Neural cell (in vitro differentiated cells): ENCODE results near the gene FA2H. TPM values are rescaled to one million over a fixed set of nuclear protein-coding genes. Genes with fewer than 3 reads are reported as not detected.

Source experiments
- H2AFZ ChIP-seq: fragments of 200-600, 300-800 bp; sonication (generic), shearing (Covaris generic); 2 replicates; pipeline ENCODE4 v1.6.0; 2014; ENCODE audit warnings: low read depth, mild to moderate bottlenecking, antibody characterized with exemption, low read length, moderate library complexity
- H3F3A ChIP-seq: fragments of 200-600 bp; shearing (Covaris generic); 2 replicates; pipeline ENCODE4 v1.6.1; 2016; ENCODE audit warnings: mild to moderate bottlenecking, moderate library complexity, mixed read lengths, antibody characterized with exemption, low read length; ENCODE audit not compliant: insufficient read depth, poor library complexity, severe bottlenecking
- H3K27ac ChIP-seq: fragments of 200-600, 300-800 bp; sonication (generic), shearing (Covaris generic); 2 replicates; pipeline ENCODE4 v1.5.1; 2014; ENCODE audit warnings: mild to moderate bottlenecking, low read length, moderate library complexity
- H3K27me3 ChIP-seq: fragments of 300-800, 200-600 bp; sonication (generic), shearing (Covaris generic); 2 replicates; pipeline ENCODE4 v1.6.0; 2014; ENCODE audit warnings: mild to moderate bottlenecking, low read depth, low read length, moderate library complexity; ENCODE audit not compliant: insufficient read depth
- H3K36me3 ChIP-seq: fragments of 300-800, 200-600 bp; sonication (generic), shearing (Covaris generic); 2 replicates; pipeline ENCODE4 v1.5.1; 2014; ENCODE audit warnings: mild to moderate bottlenecking, antibody characterized with exemption, low read length, moderate library complexity; ENCODE audit not compliant: insufficient read depth
- H3K4me2 ChIP-seq: fragments of 300-800, 200-600 bp; sonication (generic), shearing (Covaris generic); 2 replicates; pipeline ENCODE4 v1.6.0; 2014; ENCODE audit warnings: mild to moderate bottlenecking, low read length
- H3K4me3 ChIP-seq: fragments of 300-800, 200-600 bp; sonication (generic), shearing (Covaris generic); 2 replicates; pipeline ENCODE4 v1.5.1; 2014; ENCODE audit warnings: mild to moderate bottlenecking, low read length, moderate library complexity
- H3K79me2 ChIP-seq: fragments of 200-600 bp; shearing (Covaris generic); replicated peaks from 2 replicates; pipeline ENCODE4 v1.6.0; 2014; ENCODE audit warnings: mild to moderate bottlenecking, low read length, moderate library complexity; ENCODE audit not compliant: insufficient read depth
- H3K9ac ChIP-seq: fragments of 300-800, 200-600 bp; sonication (generic), shearing (Covaris generic); 2 replicates; pipeline ENCODE4 v1.6.1; 2016; ENCODE audit warnings: mild to moderate bottlenecking, low read length, mixed read lengths
- H3K9me2 ChIP-seq: fragments of 200-600 bp; shearing (Covaris generic); 2 replicates; pipeline ENCODE4 v1.6.1; 2016; ENCODE audit warnings: mild to moderate bottlenecking, low read length, mixed read lengths; ENCODE audit not compliant: insufficient read depth
- H3K9me3 ChIP-seq: fragments of 200-600, 300-800 bp; sonication (generic), shearing (Covaris generic); 2 replicates; pipeline ENCODE4 v1.6.1; 2016; ENCODE audit warnings: mild to moderate bottlenecking, mixed run types, low read length, moderate library complexity, mixed read lengths
- H4K20me1 ChIP-seq: fragments of 200-600 bp; shearing (Covaris generic); 2 replicates; pipeline ENCODE4 v1.6.1; 2016; ENCODE audit warnings: mild to moderate bottlenecking, mixed run types; ENCODE audit not compliant: insufficient read depth
- CTCF ChIP-seq: fragments of 450-650 bp; IDR thresholded peaks from 2 replicates; pipeline ENCODE4 v1.5.1; 2014; ENCODE audit warnings: antibody characterized with exemption, mild to moderate bottlenecking, moderate library complexity; ENCODE audit not compliant: poor library complexity, severe bottlenecking
- EP300 ChIP-seq: fragments of 450-650 bp; conservative IDR thresholded peaks from 2 replicates; pipeline ENCODE4 v1.6.1; 2014; ENCODE audit warnings: antibody characterized with exemption, mild to moderate bottlenecking, moderate library complexity; ENCODE audit not compliant: poor library complexity, severe bottlenecking
- EZH2 ChIP-seq: fragments of 200-600, 300-800 bp; shearing (Covaris generic), sonication (generic); IDR thresholded peaks from 2 replicates; pipeline ENCODE4 v1.6.1; 2014; ENCODE audit warnings: antibody characterized with exemption, low read length, borderline replicate concordance, mild to moderate bottlenecking; ENCODE audit not compliant: insufficient read depth, poor library complexity, severe bottlenecking
- MXI1 ChIP-seq: fragments of 450-650 bp; conservative IDR thresholded peaks from 2 replicates; pipeline ENCODE4 v1.6.1; 2014; ENCODE audit warnings: antibody characterized with exemption, mild to moderate bottlenecking; ENCODE audit not compliant: poor library complexity, severe bottlenecking
- POLR2AphosphoS5 ChIP-seq: IDR thresholded peaks from 2 replicates; pipeline ENCODE4 v1.6.1; 2012
- RAD21 ChIP-seq: fragments of 450-650 bp; conservative IDR thresholded peaks from 2 replicates; pipeline ENCODE4 v1.6.1; 2014; ENCODE audit warnings: antibody characterized with exemption, mild to moderate bottlenecking, moderate library complexity
- REST ChIP-seq: IDR thresholded peaks from 2 replicates; pipeline ENCODE4 v1.6.1; 2012; ENCODE audit warnings: borderline replicate concordance
- SMC3 ChIP-seq: fragments of 450-650 bp; conservative IDR thresholded peaks from 2 replicates; pipeline ENCODE4 v1.6.1; 2014; ENCODE audit warnings: antibody characterized with exemption, mild to moderate bottlenecking, moderate library complexity; ENCODE audit not compliant: poor library complexity
- TAF1 ChIP-seq: IDR thresholded peaks from 2 replicates; pipeline ENCODE4 v1.6.1; 2012; ENCODE audit warnings: low read depth
- polyA plus RNA-seq: library from polyadenylated mRNA; depleted of rRNA; stranded (reverse); fragments of >200 nt; gene quantifications from 2 replicates; pipeline ENCODE4 v1.2.3, GENCODE V29; 2014

The FA2H gene
- polyA plus RNA-seq, 1 donor from 2014 or later: not detected

- Histone ChIP-seq H3K27ac (no peak overlapping the region), H3K36me3 (no peaks in the 10 kb centered on the region), H3K4me2 (no peak overlapping the region), H3K9ac (no peak overlapping the region), H3K79me2 (no peaks in the 10 kb centered on the region), H2AFZ (no peak overlapping the region), H3K27me3 (no peaks in the 10 kb centered on the region), H3K9me2 (no peaks in the 10 kb centered on the region), H3K4me3 (no peak overlapping the region), H3F3A (no peaks in the 10 kb centered on the region), H3K9me3 (no peaks in the 10 kb centered on the region), H4K20me1 (no peaks in the 10 kb centered on the region)
- TF ChIP-seq SMC3 (no peak), MXI1 (no peak), EP300 (no peak), EZH2 (no peak), RAD21 (no peak), TAF1 (no peak), CTCF (no peak), POLR2AphosphoS5 (no peak), REST (no peak)
Measured at GRCh38 chr16:74711938-74712337, 62.7 kb downstream of the FA2H start.

GRCh38 chr16:74710401-74710800, 64.2 kb downstream of the FA2H start:
- H3K79me2 ChIP-seq: no peaks in the 10 kb centered on the region
- TF ChIP-seq MXI1 (no peak), TAF1 (no peak), RAD21 (no peak), SMC3 (no peak), POLR2AphosphoS5 (no peak)
- H3F3A ChIP-seq: no peaks in the 10 kb centered on the region
- H2AFZ ChIP-seq: no peak overlapping the region
- H3K36me3 ChIP-seq: no peaks in the 10 kb centered on the region
- no peaks in the 10 kb centered on the region for H3K9me2 ChIP-seq
- H4K20me1 ChIP-seq: no peaks in the 10 kb centered on the region
- H3K27me3 ChIP-seq: no peaks in the 10 kb centered on the region
- no peak overlapping the region for H3K4me3 ChIP-seq
- no peaks in the 10 kb centered on the region for H3K9me3 ChIP-seq
- no peak overlapping the region for H3K4me2 ChIP-seq
- no peak overlapping the region for H3K9ac ChIP-seq
- no peak overlapping the region for H3K27ac ChIP-seq

- H3K9me2 ChIP-seq: no peaks in the 10 kb centered on the region
- H3K27ac ChIP-seq: no peak overlapping the region
- H3K27me3 ChIP-seq: no peaks in the 10 kb centered on the region
- no peaks in the 10 kb centered on the region for H3K9me3 ChIP-seq
- H4K20me1 ChIP-seq: no peaks in the 10 kb centered on the region
- no peak overlapping the region for H3K9ac ChIP-seq
- H3K36me3 ChIP-seq: no peaks in the 10 kb centered on the region
- H3K4me3 ChIP-seq: no peak overlapping the region
- H3F3A ChIP-seq: no peaks in the 10 kb centered on the region
- H3K4me2 ChIP-seq: no peak overlapping the region
- no peaks in the 10 kb centered on the region for H3K79me2 ChIP-seq
- H2AFZ ChIP-seq: no peak overlapping the region
- peak; percentile 92 for TF ChIP-seq RAD21
- peak; percentile 95 for TF ChIP-seq CTCF
- peak; percentile 94 for TF ChIP-seq SMC3
- no peak for TF ChIP-seq MXI1
Measured at GRCh38 chr16:74709441-74709877, 65.2 kb downstream of the FA2H start.
